Stimulated activated naive CD8-positive, alpha-beta T cell treated with anti-CD3 and anti-CD28 coated beads, Interleukin-15, Interleukin-2, amounts not matched to agents 100 ng/mL and 50 ng/mL, for 24 hours (primary cell): Measurements from ENCODE around the gene CNIH1.
A peak's percentile ranks its signal among the peaks of the same experiment; 100 is the strongest.
"Not testable (repeated sequence)": the region's sequence is repeated elsewhere in the genome, so short reads cannot be mapped to it uniquely, and the experiment has no call there.

ENCODE experiments used
- H3K27ac Mint-ChIP-seq: one replicate; pipeline ENCODE4 v1.8.0; 2021; ENCODE audit warnings: mild to moderate bottlenecking, mixed read lengths
- H3K27me3 Mint-ChIP-seq: one replicate; pipeline ENCODE4 v1.8.0; 2021; ENCODE audit warnings: mixed read lengths
- H3K36me3 Mint-ChIP-seq: one replicate; pipeline ENCODE4 v1.8.0; 2021; ENCODE audit warnings: low read depth, mixed read lengths
- H3K4me1 Mint-ChIP-seq: one replicate; pipeline ENCODE4 v1.8.0; 2021; ENCODE audit warnings: low read depth, mixed read lengths
- H3K4me3 Mint-ChIP-seq: one replicate; pipeline ENCODE4 v1.8.0; 2021; ENCODE audit warnings: mild to moderate bottlenecking, mixed read lengths
- H3K9me3 Mint-ChIP-seq: one replicate; pipeline ENCODE4 v1.8.0; 2021; ENCODE audit warnings: mixed read lengths

The CNIH1 gene

DNA sequence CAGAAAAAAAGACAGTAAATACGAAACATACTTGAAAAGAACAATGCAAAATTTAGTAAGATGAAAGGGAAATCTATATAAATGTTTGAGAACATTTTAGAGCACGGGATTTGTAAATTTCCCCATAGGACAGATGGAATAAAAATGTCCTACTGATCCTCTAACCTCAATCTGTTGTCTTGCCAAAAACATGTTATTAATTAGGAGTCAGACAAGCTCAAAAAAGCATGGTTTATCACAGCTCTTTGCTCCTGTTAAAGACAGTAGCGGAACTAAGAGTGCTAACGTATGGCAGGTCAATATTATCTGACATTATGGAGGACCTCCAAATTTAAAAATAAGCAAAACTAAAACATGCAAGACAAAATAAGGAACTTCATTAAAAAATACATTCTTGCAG is 34.7 kb upstream of the CNIH1 start:
- Mint-ChIP-seq H3K4me1 (peaks cover 21% of the 10 kb centered on the region), H3K9me3 (no peaks in the 10 kb centered on the region), H3K36me3 (peaks cover 49% of the 10 kb centered on the region), H3K27ac (no peak overlapping the region), H3K27me3 (no peaks in the 10 kb centered on the region), H3K4me3 (no peak overlapping the region)

GRCh38 chr14:54475187-54475899 is 34.2 kb upstream of the CNIH1 start:
- peaks cover 21% of the 10 kb centered on the region for H3K4me1 Mint-ChIP-seq
- no peak overlapping the region for H3K27ac Mint-ChIP-seq
- peaks cover 50% of the 10 kb centered on the region for H3K36me3 Mint-ChIP-seq
- no peaks in the 10 kb centered on the region for H3K27me3 Mint-ChIP-seq
- H3K9me3 Mint-ChIP-seq: no peaks in the 10 kb centered on the region
- no peak overlapping the region for H3K4me3 Mint-ChIP-seq

DNA sequence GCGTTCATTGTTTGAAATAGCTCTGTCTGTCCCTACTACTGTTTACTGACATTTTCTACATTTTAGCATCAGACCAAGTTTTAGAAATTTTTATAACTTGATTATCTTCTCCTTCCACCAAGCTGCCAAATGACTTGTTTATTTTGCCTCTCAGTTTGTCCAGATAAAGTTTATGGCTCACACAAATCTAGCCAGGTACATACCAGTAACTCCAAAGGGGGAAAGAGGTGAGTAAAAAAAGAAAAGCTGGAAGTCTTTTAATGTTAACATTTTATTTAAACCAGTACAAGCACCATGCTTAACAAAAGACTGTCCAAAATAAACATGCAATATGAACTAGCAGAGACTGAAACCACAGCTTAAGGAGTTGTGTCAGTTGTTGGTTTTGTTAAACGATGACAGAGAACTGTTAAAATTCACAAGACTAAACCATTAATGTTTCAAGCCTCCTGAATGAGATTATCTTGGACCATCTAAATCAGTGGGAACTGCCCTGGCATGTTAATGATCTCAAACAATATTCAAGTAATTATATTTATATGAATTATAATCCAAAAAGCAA is 33.1 kb upstream of the CNIH1 start:
- H3K4me3 Mint-ChIP-seq: no peak overlapping the region
- H3K27ac Mint-ChIP-seq: no peak overlapping the region
- H3K36me3 Mint-ChIP-seq: peaks cover 47% of the 10 kb centered on the region
- H3K9me3 Mint-ChIP-seq: no peaks in the 10 kb centered on the region
- H3K27me3 Mint-ChIP-seq: no peaks in the 10 kb centered on the region
- H3K4me1 Mint-ChIP-seq: peaks cover 21% of the 10 kb centered on the region

GRCh38 chr14:54472315-54472714 is 31.1 kb upstream of the CNIH1 start:
- Mint-ChIP-seq H3K4me3 (no peak overlapping the region), H3K27me3 (no peaks in the 10 kb centered on the region), H3K4me1 (peaks cover 19% of the 10 kb centered on the region), H3K27ac (no peak overlapping the region), H3K36me3 (peaks cover 43% of the 10 kb centered on the region), H3K9me3 (peaks cover 7% of the 10 kb centered on the region)

DNA sequence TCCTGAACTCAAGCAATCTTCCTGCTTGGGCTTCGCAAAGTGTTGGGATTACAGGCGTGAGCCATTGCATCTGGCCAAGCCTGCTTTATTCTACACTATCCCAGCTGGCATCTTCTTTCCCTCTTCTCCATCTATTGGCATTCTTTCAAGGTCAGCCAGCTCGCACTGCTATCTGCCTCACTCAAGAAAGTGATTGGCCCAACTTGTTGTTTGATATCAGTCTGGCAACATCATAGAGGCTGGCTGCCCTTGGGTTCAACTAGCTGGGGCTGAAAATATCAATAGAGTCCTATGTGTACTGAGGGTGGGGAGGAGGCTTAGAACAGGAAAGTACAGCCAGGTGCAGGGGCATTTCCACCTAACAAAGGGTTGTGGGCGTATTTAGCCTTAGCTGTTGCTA is 30.5 kb upstream of the CNIH1 start:
- H3K9me3 Mint-ChIP-seq: peaks cover 8% of the 10 kb centered on the region
- peaks cover 39% of the 10 kb centered on the region for H3K36me3 Mint-ChIP-seq
- H3K27ac Mint-ChIP-seq: no peak overlapping the region
- no peak overlapping the region for H3K4me3 Mint-ChIP-seq
- H3K27me3 Mint-ChIP-seq: no peaks in the 10 kb centered on the region
- peaks cover 13% of the 10 kb centered on the region for H3K4me1 Mint-ChIP-seq

- Mint-ChIP-seq H3K4me3 (no peak overlapping the region), H3K9me3 (peaks cover 8% of the 10 kb centered on the region), H3K4me1 (peaks cover 3% of the 10 kb centered on the region), H3K27ac (no peak overlapping the region), H3K27me3 (no peaks in the 10 kb centered on the region), H3K36me3 (peaks cover 29% of the 10 kb centered on the region)
These were observed 29.5 kb upstream of the CNIH1 start for GRCh38 chr14:54470701-54471100.

GRCh38 chr14:54467280-54467679 is 26.1 kb upstream of the CNIH1 start:
- H3K9me3 Mint-ChIP-seq: peaks cover 8% of the 10 kb centered on the region
- no peak overlapping the region for H3K27ac Mint-ChIP-seq
- no peak overlapping the region for H3K4me3 Mint-ChIP-seq
- H3K4me1 Mint-ChIP-seq: peaks cover 6% of the 10 kb centered on the region
- H3K27me3 Mint-ChIP-seq: no peaks in the 10 kb centered on the region
- H3K36me3 Mint-ChIP-seq: peaks cover 17% of the 10 kb centered on the region

DNA sequence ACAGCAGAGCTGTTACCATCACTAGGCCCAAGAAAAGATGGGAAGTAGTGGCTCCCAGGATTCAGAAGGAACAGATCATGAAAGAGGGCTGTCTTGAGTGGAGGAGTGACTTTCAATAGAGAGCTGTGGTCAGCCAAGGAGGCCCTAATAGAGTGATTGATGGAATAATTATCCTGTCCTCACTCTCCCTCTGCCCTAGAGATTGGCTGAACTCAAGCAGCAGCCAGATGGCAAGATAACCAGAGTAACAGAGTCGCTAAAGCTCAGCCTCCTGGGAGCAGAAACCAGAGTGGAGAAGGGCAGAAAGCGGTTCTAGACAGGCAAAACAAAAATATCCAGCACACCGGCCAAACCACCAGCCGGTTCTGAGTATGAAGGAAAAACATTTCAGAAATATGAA is 24.5 kb upstream of the CNIH1 start:
- Mint-ChIP-seq H3K36me3 (peaks cover 13% of the 10 kb centered on the region), H3K4me1 (peaks cover 15% of the 10 kb centered on the region), H3K4me3 (no peak overlapping the region), H3K27ac (no peak overlapping the region), H3K9me3 (peaks cover 8% of the 10 kb centered on the region), H3K27me3 (no peaks in the 10 kb centered on the region)

- H3K4me1 Mint-ChIP-seq: peaks cover 15% of the 10 kb centered on the region
- peak overlapping the region; percentile 59 for H3K27ac Mint-ChIP-seq
- no peak overlapping the region for H3K4me3 Mint-ChIP-seq
- H3K9me3 Mint-ChIP-seq: peaks cover 7% of the 10 kb centered on the region
- no peaks in the 10 kb centered on the region for H3K36me3 Mint-ChIP-seq
- no peaks in the 10 kb centered on the region for H3K27me3 Mint-ChIP-seq
These were observed 20.9 kb upstream of the CNIH1 start for GRCh38 chr14:54462048-54462447.

- H3K9me3 Mint-ChIP-seq: peaks cover 7% of the 10 kb centered on the region
- no peak overlapping the region for H3K27ac Mint-ChIP-seq
- no peaks in the 10 kb centered on the region for H3K36me3 Mint-ChIP-seq
- peaks cover 15% of the 10 kb centered on the region for H3K4me1 Mint-ChIP-seq
- no peaks in the 10 kb centered on the region for H3K27me3 Mint-ChIP-seq
- H3K4me3 Mint-ChIP-seq: no peak overlapping the region
These were observed 17.9 kb upstream of the CNIH1 start for GRCh38 chr14:54459106-54459505.

DNA sequence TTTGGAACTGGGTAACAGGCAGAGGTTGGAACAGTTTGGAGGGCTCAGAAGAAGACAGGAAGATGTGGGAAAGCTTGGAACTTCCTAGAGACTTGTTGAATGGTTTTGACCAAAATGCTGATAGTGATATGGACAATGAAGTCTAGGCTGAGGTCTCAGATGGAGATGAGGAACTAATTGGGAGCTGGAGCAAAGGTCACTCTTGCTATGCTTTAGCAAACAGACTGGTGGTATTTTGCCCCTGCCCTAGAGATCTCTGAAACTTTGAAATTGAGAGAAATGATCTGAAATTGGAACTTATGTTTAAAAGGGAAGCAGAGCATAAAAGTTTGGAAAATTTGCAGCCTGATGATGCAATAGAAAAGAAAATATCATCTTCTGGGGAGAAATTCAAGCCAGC is 17.4 kb upstream of the CNIH1 start:
- H3K4me1 Mint-ChIP-seq: peaks cover 15% of the 10 kb centered on the region
- H3K4me3 Mint-ChIP-seq, H3K9me3 Mint-ChIP-seq, H3K27ac Mint-ChIP-seq, H3K36me3 Mint-ChIP-seq, H3K27me3 Mint-ChIP-seq: not testable (repeated sequence)

- no peak overlapping the region for H3K27ac Mint-ChIP-seq
- H3K27me3 Mint-ChIP-seq: no peaks in the 10 kb centered on the region
- peaks cover 11% of the 10 kb centered on the region for H3K4me1 Mint-ChIP-seq
- no peaks in the 10 kb centered on the region for H3K36me3 Mint-ChIP-seq
- H3K9me3 Mint-ChIP-seq: peaks cover 7% of the 10 kb centered on the region
- no peak overlapping the region for H3K4me3 Mint-ChIP-seq
These were observed 16.4 kb upstream of the CNIH1 start for GRCh38 chr14:54457609-54457996.

DNA sequence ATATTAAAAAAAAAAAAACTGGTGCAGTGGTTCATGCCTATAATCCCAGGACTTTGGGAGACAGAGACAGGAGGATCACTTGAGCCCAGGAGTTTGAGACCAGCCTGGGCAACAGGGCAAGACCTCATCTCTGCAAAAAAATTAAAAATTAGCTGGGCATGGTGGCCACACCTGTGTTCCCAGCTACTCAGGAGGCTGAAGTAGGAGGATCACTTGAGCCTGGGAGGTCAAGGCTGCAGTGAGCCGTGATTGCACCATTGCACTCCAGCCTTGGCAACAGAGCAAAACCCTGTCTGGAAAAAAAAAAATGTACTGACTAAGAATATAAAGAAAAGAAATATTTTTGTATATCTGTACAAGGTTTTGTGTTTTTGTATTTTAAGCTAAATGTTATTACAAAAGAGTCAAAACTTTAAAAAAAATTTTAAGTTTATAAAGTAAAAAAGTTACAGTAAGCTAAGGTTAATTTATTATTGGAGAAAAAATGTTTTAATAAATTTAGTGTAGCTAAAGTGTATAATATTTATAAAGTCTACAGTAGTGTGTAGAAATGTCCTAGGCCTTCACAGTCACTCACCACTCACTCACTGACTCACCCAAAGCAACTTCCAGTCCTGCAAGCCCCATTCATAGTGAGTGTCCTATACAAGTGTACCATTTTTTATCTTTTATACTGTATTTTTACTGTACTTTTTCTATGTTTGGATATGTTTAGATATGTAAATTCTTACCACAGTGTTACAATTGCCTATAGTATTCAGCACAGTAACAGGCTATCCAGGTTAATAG is 15.8 kb upstream of the CNIH1 start:
- H3K4me3 Mint-ChIP-seq, H3K27me3 Mint-ChIP-seq, H3K27ac Mint-ChIP-seq, H3K9me3 Mint-ChIP-seq, H3K4me1 Mint-ChIP-seq, H3K36me3 Mint-ChIP-seq: not testable (repeated sequence)

GRCh38 chr14:54455363-54455762 is 14.2 kb upstream of the CNIH1 start:
- H3K4me1 Mint-ChIP-seq: peaks cover 7% of the 10 kb centered on the region
- H3K27me3 Mint-ChIP-seq: no peaks in the 10 kb centered on the region
- H3K9me3 Mint-ChIP-seq: peaks cover 7% of the 10 kb centered on the region
- H3K36me3 Mint-ChIP-seq: no peaks in the 10 kb centered on the region
- no peak overlapping the region for H3K27ac Mint-ChIP-seq
- no peak overlapping the region for H3K4me3 Mint-ChIP-seq

- peaks cover 16% of the 10 kb centered on the region for H3K4me1 Mint-ChIP-seq
- H3K36me3 Mint-ChIP-seq, H3K9me3 Mint-ChIP-seq, H3K4me3 Mint-ChIP-seq, H3K27ac Mint-ChIP-seq, H3K27me3 Mint-ChIP-seq: not testable (repeated sequence)
These were observed 12.8 kb upstream of the CNIH1 start for GRCh38 chr14:54453990-54454389.
